ENCODE results near the gene RPAIN. TPM values are rescaled to one million over a fixed set of nuclear protein-coding genes. Genes with fewer than 3 reads are reported as not detected.

Gene RPAIN
- total and polyA plus RNA-seq, 2 donors (not counting 1 experiment from before 2014, with no cell fraction given), result 73.9 to 125 TPM

GRCh38 chr17:5464717-5465507, 44.9 kb downstream of the RPAIN start:
- CTCF ChIA-PET, result interaction anchor here (1.9 kb wide), 1 partner anchor 26 kb away, joined by 6 read pairs; the partner anchor contains the start of gene C1QBP
- no peak overlapping the region for H3K4me3 Mint-ChIP-seq
- no peaks in the 10 kb centered on the region for H3K9me3 ChIP-seq (ENCODE audit: control extremely low read depth in 1 of 3, control insufficient read depth in 2 of 3, insufficient read depth in 1 of 3, low read length in 2 of 3)

More at GRCh38 chr17:5464717-5465507, 44.9 kb downstream of the RPAIN start:
- H2AFZ ChIP-seq (ENCODE audit: insufficient read depth, low read depth, low read length, poor library complexity, severe bottlenecking), result no peak overlapping the region
- H3K9me3 Mint-ChIP-seq (ENCODE audit: insufficient read depth), result no peaks in the 10 kb centered on the region
- POLR2A ChIA-PET, result no interaction called here
- 97% methylated on average over 7 of the region's 10 CpGs for WGBS (ENCODE audit: insufficient coverage)
- H3K27ac ChIP-seq (ENCODE audit: low read length in 2 of 2), result no peak overlapping the region
- no peak for TF ChIP-seq CTCF (IDR thresholded peaks at IDR 0.05)
- no peak for TF ChIP-seq EZH2 (IDR thresholded peaks at IDR 0.05; ENCODE audit: borderline replicate concordance, insufficient read depth, low read depth, low read length, poor library complexity, severe bottlenecking)
- no peak for DNase-seq
- peaks cover 72% of the 10 kb centered on the region for H3K79me2 ChIP-seq (ENCODE audit: control insufficient read depth, insufficient read depth, low read length)
- intact Hi-C loops (cut with micrococcal nuclease), result no loop called here
- peaks cover 2 to 10% of the 10 kb centered on the region in 2 experiments for H3K36me3 ChIP-seq (replicated peaks in 1 of 2; ENCODE audit: control extremely low read depth in 1 of 2, control insufficient read depth in 1 of 2, extremely low read depth in 1 of 2, insufficient read depth in 2 of 2, low read length in 1 of 2)
- H3K9ac ChIP-seq (ENCODE audit: low read length), result no peak overlapping the region
- H3K27me3 ChIP-seq (replicated peaks in 1 of 4; ENCODE audit: control extremely low read depth in 1 of 4, control insufficient read depth in 3 of 4, insufficient read depth in 4 of 4, low read length in 3 of 4), result no peaks in the 10 kb centered on the region
- H4K20me1 ChIP-seq (ENCODE audit: control insufficient read depth, insufficient read depth, low read length, poor library complexity, severe bottlenecking), result peaks cover 6% of the 10 kb centered on the region
- H3K27me3 Mint-ChIP-seq, result no peaks in the 10 kb centered on the region
- H3K4me1 Mint-ChIP-seq, result peaks cover 29% of the 10 kb centered on the region
- ATAC-seq (ENCODE audit: low read depth), result no peak
- no peak overlapping the region for H3K27ac Mint-ChIP-seq
- no peak overlapping the region for H3K4me3 ChIP-seq (ENCODE audit: control extremely low read depth in 1 of 5, extremely low read depth in 1 of 5, insufficient read depth in 1 of 5, low read depth in 2 of 5, low read length in 4 of 5)
- peaks cover 11 to 20% of the 10 kb centered on the region in 2 donors for H3K4me1 ChIP-seq (ENCODE audit: control insufficient read depth in 2 of 2, insufficient read depth in 2 of 2, low read length in 2 of 2)
- H3K4me2 ChIP-seq (replicated peaks; ENCODE audit: low read depth, low read length, poor library complexity, severe bottlenecking), result no peak overlapping the region

Data from B cell (primary cell).